PC-3 (cell line): ENCODE results near the gene CCDC30.

ENCODE experiments used
- CTCF ChIP-seq: fragments of 300-600 bp; sonication (generic); conservative IDR thresholded peaks from 2 replicates; pipeline ENCODE4 v1.5.1; 2017; ENCODE audit warnings: antibody characterized with exemption, low read depth, mild to moderate bottlenecking, low read length
- EZH2 ChIP-seq: fragments of 300-600 bp; sonication (generic); IDR thresholded peaks from one replicate; pipeline ENCODE4 v1.6.1; 2017; ENCODE audit warnings: antibody characterized with exemption, mild to moderate bottlenecking, low read length; ENCODE audit not compliant: unreplicated experiment
- EZH2phosphoT487 ChIP-seq: fragments of 300-600 bp; sonication (generic); IDR thresholded peaks from 2 replicates; pipeline ENCODE4 v1.6.1; 2018; ENCODE audit warnings: mild to moderate bottlenecking, antibody characterized with exemption, low read length, borderline replicate concordance

GRCh38 chr1:42456754-42457089 is 6.4 kb upstream of the CCDC30 start:
- TF ChIP-seq CTCF (no peak), EZH2 (no peak), EZH2phosphoT487 (no peak)
